PFSK-1 (cell line): ENCODE measurements around the gene CCND2.

Source experiments
- FOXP2 ChIP-seq: optimal IDR thresholded peaks from 2 replicates; pipeline ENCODE3; 2011; ENCODE audit warnings: borderline replicate concordance, control low read depth, inconsistent platforms; ENCODE audit not compliant: insufficient read depth; ENCODE audit errors: extremely low read length, extremely low read depth
- POLR2AphosphoS5 ChIP-seq: IDR thresholded peaks from 2 replicates; pipeline ENCODE4 v1.6.1; 2012; ENCODE audit warnings: low read depth, mild to moderate bottlenecking, control low read depth, low read length, moderate library complexity
- SIN3A ChIP-seq: IDR thresholded peaks from 2 replicates; pipeline ENCODE4 v1.6.1; 2012; ENCODE audit warnings: mild to moderate bottlenecking, low read length, moderate library complexity, borderline replicate concordance; ENCODE audit not compliant: insufficient read depth
- TAF1 ChIP-seq: IDR thresholded peaks from 2 replicates; pipeline ENCODE4 v1.6.1; 2012; ENCODE audit warnings: low read length, control low read depth, borderline replicate concordance; ENCODE audit not compliant: insufficient read depth
- TF ChIP-seq, protein P1 (sequence below), 2 experiments: IDR thresholded peaks; 2 replicates each; pipeline versions ENCODE4 v1.6.1 to v1.8.0; 2011 to 2012; ENCODE audit warnings: low read depth in 2 of 2, low read length in 2 of 2, control low read depth in 1 of 2, inconsistent platforms in 1 of 2, mild to moderate bottlenecking in 1 of 2, moderate library complexity in 1 of 2; ENCODE audit not compliant: insufficient read depth in 1 of 2

CCND2 gene

DNA sequence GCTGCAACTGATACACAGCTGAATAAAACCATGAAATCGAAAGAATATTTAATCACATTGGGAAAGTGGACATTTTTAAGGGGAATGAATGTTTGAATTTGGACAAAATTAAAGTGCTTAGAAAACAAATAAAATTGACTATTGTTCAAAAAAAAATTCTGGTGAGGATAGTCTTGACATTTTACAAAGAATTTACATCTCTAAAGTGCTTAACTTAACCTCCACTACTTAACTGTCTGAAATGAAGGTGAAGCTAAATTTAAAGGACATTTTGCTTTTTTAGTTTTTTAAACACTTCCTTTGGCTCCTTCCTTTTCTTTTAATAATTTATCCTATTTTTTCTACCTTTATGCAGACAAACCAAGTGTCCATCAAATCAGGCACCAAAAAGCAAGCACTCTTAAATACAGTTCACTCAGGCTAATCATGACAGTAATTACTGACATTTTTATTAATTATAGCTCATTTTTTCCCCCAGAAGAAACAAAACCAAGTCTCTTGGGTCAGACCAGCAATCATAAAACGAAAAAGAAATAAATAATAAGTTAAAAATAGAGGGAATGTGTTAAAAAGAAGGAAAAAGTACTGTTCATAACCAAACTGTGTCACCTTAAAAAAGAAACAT, 5.7 kb upstream of the CCND2 start:
- TF ChIP-seq POLR2AphosphoS5 (no peak), TAF1 (no peak), SIN3A (no peak), FOXP2 (no peak)
- TF ChIP-seq, protein P1, sequence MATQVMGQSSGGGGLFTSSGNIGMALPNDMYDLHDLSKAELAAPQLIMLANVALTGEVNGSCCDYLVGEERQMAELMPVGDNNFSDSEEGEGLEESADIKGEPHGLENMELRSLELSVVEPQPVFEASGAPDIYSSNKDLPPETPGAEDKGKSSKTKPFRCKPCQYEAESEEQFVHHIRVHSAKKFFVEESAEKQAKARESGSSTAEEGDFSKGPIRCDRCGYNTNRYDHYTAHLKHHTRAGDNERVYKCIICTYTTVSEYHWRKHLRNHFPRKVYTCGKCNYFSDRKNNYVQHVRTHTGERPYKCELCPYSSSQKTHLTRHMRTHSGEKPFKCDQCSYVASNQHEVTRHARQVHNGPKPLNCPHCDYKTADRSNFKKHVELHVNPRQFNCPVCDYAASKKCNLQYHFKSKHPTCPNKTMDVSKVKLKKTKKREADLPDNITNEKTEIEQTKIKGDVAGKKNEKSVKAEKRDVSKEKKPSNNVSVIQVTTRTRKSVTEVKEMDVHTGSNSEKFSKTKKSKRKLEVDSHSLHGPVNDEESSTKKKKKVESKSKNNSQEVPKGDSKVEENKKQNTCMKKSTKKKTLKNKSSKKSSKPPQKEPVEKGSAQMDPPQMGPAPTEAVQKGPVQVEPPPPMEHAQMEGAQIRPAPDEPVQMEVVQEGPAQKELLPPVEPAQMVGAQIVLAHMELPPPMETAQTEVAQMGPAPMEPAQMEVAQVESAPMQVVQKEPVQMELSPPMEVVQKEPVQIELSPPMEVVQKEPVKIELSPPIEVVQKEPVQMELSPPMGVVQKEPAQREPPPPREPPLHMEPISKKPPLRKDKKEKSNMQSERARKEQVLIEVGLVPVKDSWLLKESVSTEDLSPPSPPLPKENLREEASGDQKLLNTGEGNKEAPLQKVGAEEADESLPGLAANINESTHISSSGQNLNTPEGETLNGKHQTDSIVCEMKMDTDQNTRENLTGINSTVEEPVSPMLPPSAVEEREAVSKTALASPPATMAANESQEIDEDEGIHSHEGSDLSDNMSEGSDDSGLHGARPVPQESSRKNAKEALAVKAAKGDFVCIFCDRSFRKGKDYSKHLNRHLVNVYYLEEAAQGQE (IDR thresholded peaks at IDR 0.05; ENCODE audit: insufficient read depth in 1 of 2, low read depth in 2 of 2, low read length in 2 of 2): no peak

DNA sequence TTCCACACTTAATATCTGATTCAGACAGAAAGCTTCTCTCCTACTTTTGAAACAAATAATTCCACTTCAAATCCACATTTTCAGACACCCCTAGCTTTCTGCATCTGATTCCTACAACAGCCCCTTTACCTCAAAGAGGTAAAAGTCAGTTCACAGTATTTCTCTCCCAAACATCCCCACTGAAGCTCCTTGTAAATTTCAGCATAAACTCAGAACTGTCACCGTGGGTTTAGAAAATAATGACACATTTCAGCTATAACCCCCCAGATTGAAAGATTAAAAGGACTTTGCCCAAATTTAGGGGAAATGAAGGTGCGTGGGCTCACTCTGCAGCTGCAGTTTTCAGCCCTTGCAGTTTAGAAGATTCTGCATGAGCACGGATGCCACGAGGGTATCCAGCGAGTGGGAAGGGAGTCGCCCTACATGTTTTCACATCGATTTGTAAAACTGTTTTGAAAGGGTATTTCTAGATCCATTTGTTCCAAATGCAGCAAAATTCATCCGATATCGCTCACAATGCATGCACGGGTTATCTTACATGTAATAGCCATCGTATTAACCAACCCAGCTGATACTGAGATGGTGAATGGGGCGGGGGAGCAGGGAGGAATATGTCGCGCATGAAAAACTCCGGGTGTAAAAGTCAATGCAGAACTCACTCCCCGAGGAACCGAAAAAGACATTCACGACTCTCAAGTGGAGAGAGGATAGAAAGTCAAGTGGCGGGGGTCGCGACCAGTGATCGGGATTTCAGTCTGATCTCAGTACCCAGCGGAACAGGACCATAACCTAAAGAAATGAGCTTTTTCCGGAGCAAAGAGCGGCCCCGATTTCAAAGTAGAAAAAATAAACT, 5.0 kb upstream of the CCND2 start:
- TF ChIP-seq TAF1 (no peak), FOXP2 (no peak), SIN3A (no peak), POLR2AphosphoS5 (no peak)
- TF ChIP-seq, protein P1 (IDR thresholded peaks at IDR 0.05; ENCODE audit: insufficient read depth in 1 of 2, low read depth in 2 of 2, low read length in 2 of 2): no peak

DNA sequence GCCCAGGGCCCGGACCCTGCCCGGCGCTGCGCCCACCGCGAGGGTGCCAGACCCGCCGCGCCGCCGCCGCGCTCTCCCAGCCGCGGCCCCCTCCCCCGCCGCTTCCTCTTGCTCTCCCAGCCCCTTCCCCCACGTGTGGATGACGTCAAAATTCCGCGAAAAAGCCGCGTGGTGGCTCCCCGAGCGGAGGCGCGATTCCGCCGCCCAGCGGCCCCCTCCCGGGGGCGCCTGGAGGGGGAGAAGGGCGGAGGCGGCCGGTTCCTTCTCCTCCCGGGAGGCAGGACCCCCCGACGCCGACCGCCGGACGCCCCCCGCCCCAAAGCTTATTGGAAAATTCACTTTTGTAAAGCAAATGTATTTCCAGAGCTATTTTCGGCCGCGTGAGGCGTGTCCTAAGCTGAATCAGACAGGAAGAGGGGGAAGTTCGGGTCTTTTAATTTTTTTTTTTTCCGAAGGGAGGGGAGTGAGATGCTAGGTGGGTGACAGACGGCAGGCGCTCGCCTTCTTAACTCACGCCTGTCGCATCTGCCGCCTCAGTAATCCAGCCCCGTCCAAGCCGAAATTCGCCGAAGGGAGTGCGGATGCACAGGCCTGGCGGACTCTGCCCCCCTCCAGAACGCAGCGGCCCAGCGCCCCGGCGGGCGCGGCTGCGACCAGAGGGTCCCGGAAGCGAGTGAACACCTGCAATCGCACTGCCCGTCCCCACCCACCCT, 4.1 kb upstream of the CCND2 start:
- TF ChIP-seq POLR2AphosphoS5: no peak
- no peak for TF ChIP-seq FOXP2
- TF ChIP-seq TAF1: no peak
- peak; percentile 100 for TF ChIP-seq SIN3A
- TF ChIP-seq, protein P1 (IDR thresholded peaks at IDR 0.05; ENCODE audit: insufficient read depth in 1 of 2, low read depth in 2 of 2, low read length in 2 of 2): peak in 1 of 2 experiments; percentile 38; a peak in 1 of 4 replicates

DNA sequence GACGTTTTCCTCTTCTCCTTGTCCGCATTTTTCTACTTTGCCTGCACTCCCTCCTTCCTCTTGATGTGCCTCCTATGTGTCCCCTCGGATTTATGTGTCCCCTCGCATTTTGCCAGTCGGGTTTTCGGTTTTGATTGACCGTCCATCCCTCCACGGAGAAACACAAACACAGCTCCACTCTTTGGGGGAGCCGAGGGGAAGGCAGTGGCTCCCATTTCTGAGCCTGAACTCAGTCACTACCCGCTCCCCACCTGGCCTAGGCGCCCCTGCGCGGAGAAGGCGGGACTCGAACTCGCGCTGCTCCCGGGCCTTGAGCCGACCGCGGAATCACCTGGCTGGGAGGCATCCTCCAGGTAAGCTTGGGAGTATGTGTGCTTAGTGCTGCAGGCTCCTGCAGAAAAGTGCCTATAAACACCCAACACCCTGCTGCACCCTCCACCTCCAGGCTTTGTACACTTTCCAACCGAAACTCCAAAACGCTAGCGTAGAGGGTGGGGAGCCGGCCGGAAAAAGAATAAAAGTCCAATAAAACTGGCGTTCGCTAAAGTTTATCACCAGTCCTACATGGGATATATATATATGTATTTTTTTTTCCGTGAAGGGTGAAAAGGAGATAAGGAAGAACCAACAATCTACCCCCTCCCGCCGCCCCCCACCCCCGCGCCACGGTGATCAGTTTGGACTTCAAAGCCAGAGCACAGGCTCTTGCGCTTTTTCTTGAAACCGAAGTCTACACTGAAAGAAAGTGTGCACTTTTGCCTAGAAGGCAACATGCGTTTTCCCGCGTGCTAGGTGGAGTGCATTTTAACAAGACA, 3.3 kb upstream of the CCND2 start:
- no peak for TF ChIP-seq SIN3A
- TF ChIP-seq POLR2AphosphoS5: no peak
- no peak for TF ChIP-seq TAF1
- TF ChIP-seq, protein P1 (IDR thresholded peaks at IDR 0.05; ENCODE audit: insufficient read depth in 1 of 2, low read depth in 2 of 2, low read length in 2 of 2): no peak
- no peak for TF ChIP-seq FOXP2
